GM18498 (cell line): ENCODE results near the gene KRTAP10-8.
"Not testable (repeated sequence)": the region's sequence is repeated elsewhere in the genome, so short reads cannot be mapped to it uniquely, and the experiment has no call there.

Experiments used
- ATAC-seq: cut with Tn5 transposase; IDR thresholded peaks from one replicate; pipeline ENCODE4 v1.9.1; 2021; ENCODE audit warnings: mild to moderate bottlenecking, moderate library complexity; ENCODE audit not compliant: unreplicated experiment

Gene KRTAP10-8

GRCh38 chr21:44643741-44644310 is 31.9 kb downstream of the KRTAP10-8 start:
- ATAC-seq = no peak

GRCh38 chr21:44644878-44645277 is 33.0 kb downstream of the KRTAP10-8 start:
- no peak for ATAC-seq

- ATAC-seq = not testable (repeated sequence)
Measured at GRCh38 chr21:44646366-44647221, 34.7 kb downstream of the KRTAP10-8 start, which contains the start of gene KRTAP10-11. Gene KRTAP10-11, plus strand, starts transcription at chr21:44646414. Its CDS starts 45 bp downstream, at chr21:44646459.

GRCh38 chr21:44647222-44647552 is 35.3 kb downstream of the KRTAP10-8 start:
- ATAC-seq = no peak

GRCh38 chr21:44648557-44649311 is 36.9 kb downstream of the KRTAP10-8 start:
- no peak for ATAC-seq

DNA sequence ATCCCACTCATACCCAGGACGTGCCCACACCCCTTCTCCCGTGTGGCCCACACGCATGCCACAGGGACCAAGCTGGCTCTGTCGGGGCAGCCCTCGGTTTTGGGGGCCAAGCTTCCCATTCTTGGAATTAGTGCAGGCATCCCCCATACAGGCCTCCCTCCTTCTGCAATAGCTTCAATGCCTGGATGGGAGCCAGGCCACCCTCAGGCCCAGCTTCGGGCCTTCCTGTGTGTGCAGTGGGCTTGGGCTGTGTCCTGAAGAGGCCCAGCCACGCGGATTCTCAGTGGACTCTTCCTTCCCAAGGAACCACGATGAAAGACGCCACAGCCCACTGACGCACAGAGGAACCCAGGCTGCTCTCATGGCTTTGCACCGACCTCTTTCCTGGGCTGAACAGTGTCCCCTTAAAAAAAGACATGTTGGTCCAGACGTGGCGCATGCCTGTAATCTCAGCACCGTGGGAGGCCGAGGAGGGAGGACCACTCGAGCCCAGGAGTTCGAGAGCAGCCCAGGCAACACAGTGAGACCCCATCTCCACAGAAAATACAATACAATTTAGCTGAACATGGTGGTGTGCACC is 37.7 kb downstream of the KRTAP10-8 start:
- no peak for ATAC-seq

GRCh38 chr21:44650265-44650972 is 38.5 kb downstream of the KRTAP10-8 start:
- no peak for ATAC-seq

- ATAC-seq = no peak
Measured at GRCh38 chr21:44650973-44651675, 39.2 kb downstream of the KRTAP10-8 start.

- no peak for ATAC-seq
Measured at GRCh38 chr21:44653123-44653522, 41.2 kb downstream of the KRTAP10-8 start.

DNA sequence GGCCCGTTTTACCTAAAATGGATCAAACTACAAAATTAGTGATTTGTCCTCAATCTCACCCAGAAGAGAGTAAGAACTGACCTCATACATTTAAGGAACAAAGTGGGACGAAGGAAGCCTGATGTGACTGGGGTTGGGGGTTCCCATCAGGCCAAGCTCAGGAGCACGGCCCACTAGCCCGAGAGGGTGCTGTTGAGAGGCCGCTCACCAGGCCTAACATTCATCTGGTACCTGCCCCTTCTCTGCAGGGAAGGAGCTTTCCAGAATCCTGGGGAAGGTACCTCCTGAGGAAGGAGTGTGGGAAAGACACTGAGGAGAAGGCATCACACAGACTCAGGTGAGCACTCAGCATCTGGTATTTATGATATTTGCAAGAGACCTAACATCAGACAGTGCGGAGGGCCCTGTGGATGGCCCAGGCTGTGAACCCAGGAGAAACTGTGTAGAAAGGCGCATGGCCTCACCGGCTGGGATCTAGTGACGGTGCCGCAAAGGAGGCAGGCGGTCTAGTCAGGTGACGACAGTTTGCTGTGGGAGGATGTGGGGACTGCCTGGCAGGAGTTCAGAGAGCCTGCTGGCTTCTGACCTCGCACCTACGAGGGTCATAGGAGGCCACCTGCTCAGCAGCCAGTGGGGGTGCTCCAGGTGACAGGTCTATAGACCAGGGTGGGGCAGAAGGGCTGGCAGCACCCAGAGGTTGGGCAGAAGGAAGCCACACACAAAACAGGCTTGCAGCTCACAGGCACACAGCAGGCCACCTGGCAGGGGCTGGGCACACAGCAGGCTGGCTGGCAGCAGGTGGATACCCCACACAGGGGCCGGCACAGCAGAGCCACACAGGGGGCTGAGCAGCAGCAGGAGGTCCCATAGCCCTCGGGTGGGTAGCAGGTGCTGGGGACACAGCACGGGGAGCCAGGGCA is 42.0 kb downstream of the KRTAP10-8 start:
- no peak for ATAC-seq

- no peak for ATAC-seq
Measured at GRCh38 chr21:44654576-44655175, 42.8 kb downstream of the KRTAP10-8 start, which contains the start of gene KRTAP12-4. Gene KRTAP12-4, minus strand, starts transcription at chr21:44654659. Its CDS starts 45 bp downstream, at chr21:44654614.

DNA sequence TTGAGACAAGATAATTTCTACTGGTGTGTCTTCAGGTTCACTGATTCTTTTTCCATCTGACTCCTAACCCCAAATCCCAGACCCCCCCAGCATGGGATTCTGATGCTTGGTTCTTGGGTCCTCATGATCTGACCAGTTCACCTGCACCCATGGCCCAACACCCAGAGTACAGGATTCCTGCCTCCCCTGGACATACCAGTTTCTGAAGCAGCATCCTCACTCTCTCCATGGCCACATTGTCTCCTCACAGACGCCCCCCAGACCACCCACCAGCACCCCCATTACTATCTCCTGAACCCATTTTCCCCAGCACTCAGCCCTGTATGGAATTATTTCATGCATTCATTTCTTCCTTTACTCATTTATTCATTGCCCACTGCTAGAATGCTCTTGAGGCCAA is 45.0 kb downstream of the KRTAP10-8 start:
- ATAC-seq = no peak

GRCh38 chr21:44657635-44658540 is 46.0 kb downstream of the KRTAP10-8 start, which contains the start of gene KRTAP12-3:
Gene KRTAP12-3, plus strand, starts transcription at chr21:44657932. Its CDS starts 48 bp downstream, at chr21:44657980.
- no peak for ATAC-seq

- no peak for ATAC-seq
Measured at GRCh38 chr21:44658541-44658910, 46.6 kb downstream of the KRTAP10-8 start.

GRCh38 chr21:44658913-44659595 is 47.2 kb downstream of the KRTAP10-8 start:
- no peak for ATAC-seq

DNA sequence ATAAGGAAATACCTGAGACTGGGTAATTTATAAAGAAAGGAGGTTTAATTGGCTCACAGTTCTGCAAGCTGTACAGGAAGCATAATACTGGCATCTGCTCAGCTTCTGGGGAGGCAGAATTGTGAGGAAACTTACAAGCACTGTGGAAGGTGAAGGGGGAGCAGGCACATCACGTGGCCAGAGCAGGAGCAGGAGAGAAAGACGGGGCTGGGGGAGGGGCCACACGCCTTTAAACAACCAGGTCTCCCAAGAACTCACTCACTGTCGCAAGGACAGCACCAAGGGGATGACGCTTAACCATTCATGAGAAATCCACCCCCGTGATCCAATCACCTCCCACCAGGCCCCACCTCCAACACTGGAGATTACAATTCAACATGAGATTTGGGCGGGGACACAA is 49.7 kb downstream of the KRTAP10-8 start:
- ATAC-seq = not testable (repeated sequence)
